ENCODE results near the gene TMEM183A. TPM values are rescaled to one million over a fixed set of nuclear protein-coding genes. Genes with fewer than 3 reads are reported as not detected.
A peak's percentile ranks its signal among the peaks of the same experiment; 100 is the strongest.

Gene TMEM183A, protein sequence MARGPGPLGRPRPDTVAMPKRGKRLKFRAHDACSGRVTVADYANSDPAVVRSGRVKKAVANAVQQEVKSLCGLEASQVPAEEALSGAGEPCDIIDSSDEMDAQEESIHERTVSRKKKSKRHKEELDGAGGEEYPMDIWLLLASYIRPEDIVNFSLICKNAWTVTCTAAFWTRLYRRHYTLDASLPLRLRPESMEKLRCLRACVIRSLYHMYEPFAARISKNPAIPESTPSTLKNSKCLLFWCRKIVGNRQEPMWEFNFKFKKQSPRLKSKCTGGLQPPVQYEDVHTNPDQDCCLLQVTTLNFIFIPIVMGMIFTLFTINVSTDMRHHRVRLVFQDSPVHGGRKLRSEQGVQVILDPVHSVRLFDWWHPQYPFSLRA
- total RNA-seq: 27.7 TPM
- long read RNA-seq, transcript TMEM183A-201 (8 exons, 3,019 nt): major isoform, 45 of 78 reads
- long read RNA-seq, partial matches to known transcripts: 10 of 78 reads
- long read RNA-seq, other reads (novel, unspliced or antisense): 23 of 78 reads

GRCh38 chr1:203006948-203007871 lies at the start of gene TMEM183A:
TMEM183A (plus strand) TSS chr1:203007374; CDS start chr1:203007466, 92 bp downstream.
- peak; percentile 98 for DNase-seq (ENCODE audit: low spot score)
- intact Hi-C loops (cut with DNase I): loop anchor here (5.0 kb wide), 2 partner anchors 40 to 255 kb away; partner anchors contain the start of gene CYB5R1

DNA sequence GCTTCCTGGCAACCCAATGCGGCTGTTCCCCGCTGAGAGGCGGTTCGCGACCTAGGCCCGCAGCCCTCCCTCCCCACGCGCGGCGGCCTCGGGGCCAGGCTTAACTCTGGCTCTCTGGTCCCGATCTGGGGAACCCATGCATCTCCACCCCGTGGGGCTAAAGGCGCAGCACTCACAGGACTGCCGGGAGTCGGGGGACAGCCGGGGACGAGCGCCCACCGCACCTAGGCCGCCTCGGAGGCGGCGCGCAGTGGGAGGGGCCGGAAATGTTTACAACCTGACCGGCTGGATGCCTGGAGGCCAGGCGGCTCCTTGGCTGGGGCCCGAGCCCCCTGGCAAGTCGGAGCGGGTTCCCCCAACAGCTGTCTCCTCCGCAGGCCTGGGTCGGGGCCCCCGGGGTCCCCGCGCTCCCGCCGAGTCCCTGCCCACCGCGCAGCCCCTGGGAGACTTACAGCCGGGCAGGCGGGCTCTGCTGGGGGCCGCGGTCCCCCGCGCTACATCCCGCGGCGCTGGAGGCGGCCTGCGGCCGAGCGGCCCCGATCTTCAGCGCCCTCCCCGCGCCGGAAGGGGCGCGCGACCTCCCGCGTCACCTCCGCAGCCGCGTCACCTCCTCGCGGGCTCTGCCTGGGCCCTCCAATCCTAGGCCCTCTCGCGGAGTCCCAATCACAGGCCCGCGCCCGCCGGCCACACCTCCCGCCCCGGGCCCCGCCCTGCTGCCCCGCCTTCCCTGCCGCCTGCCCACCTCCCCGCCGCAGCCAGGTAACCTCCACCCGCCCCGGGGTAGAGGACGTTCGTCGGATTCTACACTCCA lies 49.2 kb upstream of the TMEM183A start, which contains the start of gene ADIPOR1:
Gene ADIPOR1, minus strand, starts transcription at position 580 of the 811 bp plus-strand sequence. CDS start 7,242 bp downstream, outside the sequence.
- peak; percentile 98 for DNase-seq (ENCODE audit: low spot score)
- intact Hi-C loops (cut with DNase I): loop anchor here (1.0 to 5.0 kb wide), 2 partner anchors 32 to 151 kb away; partner anchors contain the start of gene KDM5B

GRCh38 chr1:202958544-202959275 lies 48.5 kb upstream of the TMEM183A start:
- DNase-seq (ENCODE audit: low spot score): no peak
- intact Hi-C loops (cut with DNase I): loop anchor here (1.0 to 5.0 kb wide), 2 partner anchors 32 to 151 kb away; partner anchors contain the start of gene KDM5B

GRCh38 chr1:202959276-202959620 lies 47.9 kb upstream of the TMEM183A start:
- DNase-seq (ENCODE audit: low spot score): no peak
- intact Hi-C loops (cut with DNase I): loop anchor here (5.0 kb wide), 1 partner anchor 152 kb away; the partner anchor contains the start of gene KDM5B

DNA sequence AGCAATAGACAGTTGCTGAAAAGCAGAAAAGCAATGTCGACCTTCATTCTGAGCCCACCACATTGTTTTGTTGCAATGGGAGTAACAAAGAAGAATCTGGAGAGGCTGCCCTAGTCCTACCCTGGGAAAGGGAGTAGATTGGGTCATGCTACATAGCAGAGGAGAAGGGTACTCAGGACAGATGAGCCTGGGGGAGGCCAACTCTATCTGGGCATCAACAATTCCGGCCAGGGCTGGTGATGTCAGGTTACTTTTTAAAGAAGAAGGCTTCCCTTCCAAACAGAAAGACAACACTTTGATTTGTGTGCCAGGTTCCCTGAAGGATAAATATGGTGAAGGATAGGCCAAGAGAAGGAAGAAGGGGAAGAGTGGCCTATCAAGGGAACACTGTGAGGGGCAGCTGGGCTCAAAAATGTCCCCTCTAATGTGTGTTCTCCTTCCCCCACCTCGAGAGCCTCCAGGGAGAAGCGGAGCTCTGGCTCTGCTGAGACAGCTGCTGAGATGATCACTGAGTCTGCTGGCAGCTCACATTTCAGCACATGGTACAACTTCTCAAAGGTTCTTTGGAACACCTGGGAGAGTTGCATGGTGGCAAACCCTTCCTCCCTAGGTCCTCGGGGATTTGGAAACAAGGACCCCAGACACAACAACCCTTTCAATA lies 45.8 kb upstream of the TMEM183A start:
- intact Hi-C loops (cut with DNase I): no loop called here
- DNase-seq (ENCODE audit: low spot score): no peak

- no peak for DNase-seq (ENCODE audit: low spot score)
- intact Hi-C loops (cut with DNase I): loop anchor here (5.0 kb wide), 2 partner anchors 42 to 62 kb away; partner anchors contain the start of genes PPFIA4 and TMEM183A
Observed at GRCh38 chr1:202964791-202965410, 42.3 kb upstream of the TMEM183A start.

- DNase-seq (ENCODE audit: low spot score): no peak
- intact Hi-C loops (cut with DNase I): loop anchor here (5.0 kb wide), 2 partner anchors 42 to 62 kb away; partner anchors contain the start of genes PPFIA4 and TMEM183A
Observed at GRCh38 chr1:202965422-202965821, 41.8 kb upstream of the TMEM183A start.

- intact Hi-C loops (cut with DNase I): loop anchor here (5.0 kb wide), 2 partner anchors 41 to 61 kb away; partner anchors contain the start of genes PPFIA4 and TMEM183A
- no peak for DNase-seq (ENCODE audit: low spot score)
Observed at GRCh38 chr1:202966006-202966898, 40.9 kb upstream of the TMEM183A start.

- no peak for DNase-seq (ENCODE audit: low spot score)
- intact Hi-C loops (cut with DNase I): loop anchor here (1.0 to 5.0 kb wide), 4 partner anchors 40 to 78 kb away; partner anchors contain the start of genes KLHL12, PPFIA4, RABIF and TMEM183A
Observed at GRCh38 chr1:202967684-202968281, 39.4 kb upstream of the TMEM183A start.

DNA sequence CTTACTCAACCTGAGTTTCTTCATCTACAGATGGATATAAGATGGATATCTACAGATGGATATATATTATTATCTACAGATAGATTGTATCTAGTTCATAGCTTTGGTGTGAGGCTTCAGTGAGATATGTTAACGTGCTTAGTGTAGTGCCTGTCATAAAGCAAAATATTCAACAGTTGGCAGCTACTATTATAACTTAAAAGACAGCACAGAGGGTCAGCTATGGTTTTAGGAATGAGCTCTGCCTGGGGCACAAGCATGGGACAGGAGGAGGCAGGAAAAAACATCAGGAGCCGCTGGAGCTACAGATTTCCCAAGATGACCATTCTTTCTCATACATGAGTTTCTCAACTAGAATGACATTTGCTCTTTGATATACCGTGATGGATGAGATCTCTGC lies 38.8 kb upstream of the TMEM183A start:
- intact Hi-C loops (cut with DNase I): loop anchor here (2.0 to 5.0 kb wide), 3 partner anchors 39 to 59 kb away; partner anchors contain the start of genes KLHL12, PPFIA4 and TMEM183A
- no peak for DNase-seq (ENCODE audit: low spot score)

- no peak for DNase-seq (ENCODE audit: low spot score)
- intact Hi-C loops (cut with DNase I): loop anchor here (2.0 to 5.0 kb wide), 3 partner anchors 38 to 58 kb away; partner anchors contain the start of genes KLHL12, PPFIA4 and TMEM183A
Observed at GRCh38 chr1:202968895-202969295, 38.3 kb upstream of the TMEM183A start.

- intact Hi-C loops (cut with DNase I): no loop called here
- no peak for DNase-seq (ENCODE audit: low spot score)
Observed at GRCh38 chr1:202972046-202972445, 35.1 kb upstream of the TMEM183A start.

DNA sequence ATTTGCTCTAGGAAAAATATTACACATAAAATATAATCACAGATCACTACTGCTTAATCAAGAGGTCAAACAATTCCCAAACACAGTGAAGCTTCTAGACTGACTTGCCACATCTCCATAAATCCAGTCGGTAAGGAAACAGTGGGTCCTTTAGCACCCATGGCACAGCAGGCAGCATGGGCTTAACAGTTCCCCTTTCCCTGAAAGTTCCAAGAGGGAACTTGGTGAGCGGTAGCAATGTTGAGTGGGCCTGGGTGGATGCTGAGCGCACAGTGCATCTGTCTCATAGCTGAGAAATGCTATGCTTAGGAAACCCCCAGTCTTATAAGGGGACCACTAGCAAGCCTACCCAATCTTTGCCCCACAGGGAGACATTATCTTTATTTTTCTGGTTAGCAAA lies 32.3 kb upstream of the TMEM183A start:
- intact Hi-C loops (cut with DNase I): no loop called here
- DNase-seq (ENCODE audit: low spot score): no peak

- DNase-seq (ENCODE audit: low spot score): no peak
- intact Hi-C loops (cut with DNase I): no loop called here
Observed at GRCh38 chr1:202976633-202977032, 30.5 kb upstream of the TMEM183A start.

- no peak for DNase-seq (ENCODE audit: low spot score)
- intact Hi-C loops (cut with DNase I): no loop called here
Observed at GRCh38 chr1:202979459-202979858, 27.7 kb upstream of the TMEM183A start.

Measured in cardiac septum (tissue), 1 donor.